Measurements from ENCODE around the gene STRA8. TPM values are rescaled to one million over a fixed set of nuclear protein-coding genes. Genes with fewer than 3 reads are reported as not detected.
A peak's percentile ranks its signal among the peaks of the same experiment; 100 is the strongest.

STRA8 gene
- total RNA-seq, 1 donor from 2014 or later: not detected

GRCh38 chr7:135204876-135205275 is 28.8 kb upstream of the STRA8 start:
- no peaks in the 10 kb centered on the region for H3K27me3 ChIP-seq
- peaks cover 0 to 16% of the 10 kb centered on the region in 2 donors for H3K4me1 ChIP-seq
- H3K36me3 ChIP-seq: peaks cover 19 to 31% of the 10 kb centered on the region in 2 donors
- no peaks in the 10 kb centered on the region for H3K9me3 ChIP-seq
- H3K27ac ChIP-seq: no peak overlapping the region
- no peak for DNase-seq (ENCODE audit: low spot score in 2 of 2)
- intact Hi-C loops (cut with DNase I): no loop called here
- TF ChIP-seq, protein P1, sequence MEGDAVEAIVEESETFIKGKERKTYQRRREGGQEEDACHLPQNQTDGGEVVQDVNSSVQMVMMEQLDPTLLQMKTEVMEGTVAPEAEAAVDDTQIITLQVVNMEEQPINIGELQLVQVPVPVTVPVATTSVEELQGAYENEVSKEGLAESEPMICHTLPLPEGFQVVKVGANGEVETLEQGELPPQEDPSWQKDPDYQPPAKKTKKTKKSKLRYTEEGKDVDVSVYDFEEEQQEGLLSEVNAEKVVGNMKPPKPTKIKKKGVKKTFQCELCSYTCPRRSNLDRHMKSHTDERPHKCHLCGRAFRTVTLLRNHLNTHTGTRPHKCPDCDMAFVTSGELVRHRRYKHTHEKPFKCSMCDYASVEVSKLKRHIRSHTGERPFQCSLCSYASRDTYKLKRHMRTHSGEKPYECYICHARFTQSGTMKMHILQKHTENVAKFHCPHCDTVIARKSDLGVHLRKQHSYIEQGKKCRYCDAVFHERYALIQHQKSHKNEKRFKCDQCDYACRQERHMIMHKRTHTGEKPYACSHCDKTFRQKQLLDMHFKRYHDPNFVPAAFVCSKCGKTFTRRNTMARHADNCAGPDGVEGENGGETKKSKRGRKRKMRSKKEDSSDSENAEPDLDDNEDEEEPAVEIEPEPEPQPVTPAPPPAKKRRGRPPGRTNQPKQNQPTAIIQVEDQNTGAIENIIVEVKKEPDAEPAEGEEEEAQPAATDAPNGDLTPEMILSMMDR (IDR thresholded peaks at IDR 0.05): no peak
- no peak overlapping the region for H3K4me3 ChIP-seq

- TF ChIP-seq, protein P1 (IDR thresholded peaks at IDR 0.05): no peak
- Histone ChIP-seq H3K27ac (no peak overlapping the region), H3K4me1 (peaks cover 0 to 21% of the 10 kb centered on the region in 2 donors), H3K4me3 (no peak overlapping the region), H3K27me3 (no peaks in the 10 kb centered on the region), H3K36me3 (peaks cover 19 to 27% of the 10 kb centered on the region in 2 donors), H3K9me3 (no peaks in the 10 kb centered on the region)
- DNase-seq (ENCODE audit: low spot score in 2 of 2): no peak
- intact Hi-C loops (cut with DNase I): no loop called here
These were observed 27.8 kb upstream of the STRA8 start for GRCh38 chr7:135205850-135206249.

- no peak for DNase-seq (ENCODE audit: low spot score in 2 of 2)
- H3K9me3 ChIP-seq: no peaks in the 10 kb centered on the region
- peaks cover 0 to 21% of the 10 kb centered on the region in 2 donors for H3K4me1 ChIP-seq
- H3K27me3 ChIP-seq: no peaks in the 10 kb centered on the region
- no peak overlapping the region for H3K4me3 ChIP-seq
- TF ChIP-seq, protein P1 (IDR thresholded peaks at IDR 0.05): no peak
- intact Hi-C loops (cut with DNase I): no loop called here
- H3K27ac ChIP-seq: peak overlapping the region in 1 of 2 donors; percentile 37
- peaks cover 16 to 19% of the 10 kb centered on the region in 2 donors for H3K36me3 ChIP-seq
These were observed 26.7 kb upstream of the STRA8 start for GRCh38 chr7:135206941-135207391.

GRCh38 chr7:135207406-135208101 is 26.1 kb upstream of the STRA8 start:
- no peak for DNase-seq (ENCODE audit: low spot score in 2 of 2)
- intact Hi-C loops (cut with DNase I): no loop called here
- Histone ChIP-seq H3K27ac (peak overlapping the region in 1 of 2 donors; percentile 37), H3K9me3 (no peaks in the 10 kb centered on the region), H3K4me1 (peaks cover 0 to 21% of the 10 kb centered on the region in 2 donors), H3K4me3 (no peak overlapping the region), H3K27me3 (no peaks in the 10 kb centered on the region), H3K36me3 (peaks cover 15 to 16% of the 10 kb centered on the region in 2 donors)
- TF ChIP-seq, protein P1 (IDR thresholded peaks at IDR 0.05): no peak

DNA sequence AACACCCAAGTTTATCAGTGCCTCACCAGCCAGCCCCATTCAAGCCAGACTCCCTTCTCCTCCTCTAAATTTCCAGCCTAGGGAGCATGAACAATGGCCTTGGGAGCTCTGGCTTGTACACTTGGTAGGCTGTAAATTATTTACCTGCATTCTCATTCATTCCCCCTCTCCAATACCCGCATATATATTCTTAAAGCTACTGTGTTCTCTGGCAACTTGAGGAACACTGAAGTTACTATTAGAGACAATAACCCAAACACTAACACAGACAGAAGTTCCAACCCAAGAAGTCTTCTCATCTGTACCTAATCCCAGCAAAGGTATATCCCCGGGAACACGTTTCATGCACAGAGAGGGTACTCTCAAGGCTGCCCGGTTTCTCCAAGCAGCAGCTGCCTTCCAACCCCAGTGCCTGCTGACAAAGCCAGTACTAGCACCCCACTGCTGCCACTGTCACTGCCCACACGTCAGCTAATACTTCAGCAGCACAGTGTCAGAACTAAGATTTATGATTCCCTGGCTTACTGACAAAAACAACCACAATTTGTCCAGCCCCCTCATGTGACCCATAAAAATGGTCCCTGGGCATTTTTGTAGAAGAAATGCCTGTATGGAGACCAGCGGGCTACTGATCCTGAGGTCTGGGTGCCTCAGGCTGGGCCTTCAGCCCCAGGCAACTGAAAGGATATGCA is 25.4 kb upstream of the STRA8 start:
- Histone ChIP-seq H3K4me1 (peaks cover 0 to 21% of the 10 kb centered on the region in 2 donors), H3K9me3 (no peaks in the 10 kb centered on the region), H3K27me3 (no peaks in the 10 kb centered on the region), H3K36me3 (peaks cover 10 to 12% of the 10 kb centered on the region in 2 donors), H3K4me3 (no peak overlapping the region), H3K27ac (no peak overlapping the region)
- intact Hi-C loops (cut with DNase I): no loop called here
- DNase-seq (ENCODE audit: low spot score in 2 of 2): no peak
- TF ChIP-seq, protein P1 (IDR thresholded peaks at IDR 0.05): no peak
